Measurements from ENCODE around the gene IER5L.

DNA sequence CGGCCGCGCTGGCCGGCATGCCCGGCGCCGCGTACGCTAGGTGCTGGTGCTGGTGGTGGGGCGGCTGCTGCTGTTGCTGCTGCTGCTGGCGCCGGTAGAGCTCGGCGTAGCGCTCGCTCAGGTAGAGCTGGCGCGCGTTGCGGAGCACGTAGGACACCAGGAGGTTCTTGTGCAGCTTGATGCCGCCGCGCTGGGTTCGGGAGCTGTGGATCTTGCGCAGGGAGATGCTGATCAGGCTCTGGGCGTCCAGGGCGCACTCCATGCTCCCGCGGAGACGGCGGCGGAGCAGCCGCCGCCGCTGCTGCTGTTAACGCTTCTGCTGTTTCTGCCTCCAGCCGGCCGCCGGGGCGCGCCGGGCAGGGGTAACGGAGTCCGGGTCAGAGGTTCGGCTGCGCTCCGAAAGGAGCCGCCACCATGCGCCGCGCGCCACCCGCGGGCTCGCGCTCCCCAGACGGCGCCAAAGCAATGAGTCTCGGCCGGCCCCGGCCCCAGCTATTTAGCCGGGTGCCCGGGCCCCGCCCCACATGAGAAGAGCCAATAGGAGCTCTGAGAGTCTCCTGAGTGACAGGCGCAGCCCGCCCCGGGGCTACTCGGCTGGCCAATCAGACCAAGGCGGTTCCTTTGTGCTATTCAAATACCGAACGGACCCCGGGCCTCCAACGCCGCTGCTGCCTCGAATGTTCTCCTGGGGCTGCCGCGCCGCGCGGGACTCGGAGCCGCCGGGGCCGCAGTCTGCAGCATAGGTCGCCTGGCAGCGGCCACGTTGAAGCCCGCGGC, at the start of gene IER5L:
- TF ChIP-seq EGR1 (IDR thresholded peaks at IDR 0.05; ENCODE audit: low read depth in 2 of 2) (no peak), FOXA1 (IDR thresholded peaks at IDR 0.05) (no peak), YY1 (IDR thresholded peaks at IDR 0.05) (no peak), FOXA2 (IDR thresholded peaks at IDR 0.05) (no peak), TAF1 (conservative IDR thresholded peaks at IDR 0.05) (peak; percentile 97), SP1 (IDR thresholded peaks at IDR 0.05) (peak; percentile 86), GABPA (IDR thresholded peaks at IDR 0.05 in 1 of 2, conservative IDR thresholded peaks at IDR 0.05 in 1 of 2) (no peak), RAD21 (IDR thresholded peaks at IDR 0.05) (peak; percentile 22 to 45)
- TF ChIP-seq, protein P1, sequence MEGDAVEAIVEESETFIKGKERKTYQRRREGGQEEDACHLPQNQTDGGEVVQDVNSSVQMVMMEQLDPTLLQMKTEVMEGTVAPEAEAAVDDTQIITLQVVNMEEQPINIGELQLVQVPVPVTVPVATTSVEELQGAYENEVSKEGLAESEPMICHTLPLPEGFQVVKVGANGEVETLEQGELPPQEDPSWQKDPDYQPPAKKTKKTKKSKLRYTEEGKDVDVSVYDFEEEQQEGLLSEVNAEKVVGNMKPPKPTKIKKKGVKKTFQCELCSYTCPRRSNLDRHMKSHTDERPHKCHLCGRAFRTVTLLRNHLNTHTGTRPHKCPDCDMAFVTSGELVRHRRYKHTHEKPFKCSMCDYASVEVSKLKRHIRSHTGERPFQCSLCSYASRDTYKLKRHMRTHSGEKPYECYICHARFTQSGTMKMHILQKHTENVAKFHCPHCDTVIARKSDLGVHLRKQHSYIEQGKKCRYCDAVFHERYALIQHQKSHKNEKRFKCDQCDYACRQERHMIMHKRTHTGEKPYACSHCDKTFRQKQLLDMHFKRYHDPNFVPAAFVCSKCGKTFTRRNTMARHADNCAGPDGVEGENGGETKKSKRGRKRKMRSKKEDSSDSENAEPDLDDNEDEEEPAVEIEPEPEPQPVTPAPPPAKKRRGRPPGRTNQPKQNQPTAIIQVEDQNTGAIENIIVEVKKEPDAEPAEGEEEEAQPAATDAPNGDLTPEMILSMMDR (IDR thresholded peaks at IDR 0.05; ENCODE audit: low read depth, low read length, missing input control) = no peak
- TF ChIP-seq, protein P2, sequence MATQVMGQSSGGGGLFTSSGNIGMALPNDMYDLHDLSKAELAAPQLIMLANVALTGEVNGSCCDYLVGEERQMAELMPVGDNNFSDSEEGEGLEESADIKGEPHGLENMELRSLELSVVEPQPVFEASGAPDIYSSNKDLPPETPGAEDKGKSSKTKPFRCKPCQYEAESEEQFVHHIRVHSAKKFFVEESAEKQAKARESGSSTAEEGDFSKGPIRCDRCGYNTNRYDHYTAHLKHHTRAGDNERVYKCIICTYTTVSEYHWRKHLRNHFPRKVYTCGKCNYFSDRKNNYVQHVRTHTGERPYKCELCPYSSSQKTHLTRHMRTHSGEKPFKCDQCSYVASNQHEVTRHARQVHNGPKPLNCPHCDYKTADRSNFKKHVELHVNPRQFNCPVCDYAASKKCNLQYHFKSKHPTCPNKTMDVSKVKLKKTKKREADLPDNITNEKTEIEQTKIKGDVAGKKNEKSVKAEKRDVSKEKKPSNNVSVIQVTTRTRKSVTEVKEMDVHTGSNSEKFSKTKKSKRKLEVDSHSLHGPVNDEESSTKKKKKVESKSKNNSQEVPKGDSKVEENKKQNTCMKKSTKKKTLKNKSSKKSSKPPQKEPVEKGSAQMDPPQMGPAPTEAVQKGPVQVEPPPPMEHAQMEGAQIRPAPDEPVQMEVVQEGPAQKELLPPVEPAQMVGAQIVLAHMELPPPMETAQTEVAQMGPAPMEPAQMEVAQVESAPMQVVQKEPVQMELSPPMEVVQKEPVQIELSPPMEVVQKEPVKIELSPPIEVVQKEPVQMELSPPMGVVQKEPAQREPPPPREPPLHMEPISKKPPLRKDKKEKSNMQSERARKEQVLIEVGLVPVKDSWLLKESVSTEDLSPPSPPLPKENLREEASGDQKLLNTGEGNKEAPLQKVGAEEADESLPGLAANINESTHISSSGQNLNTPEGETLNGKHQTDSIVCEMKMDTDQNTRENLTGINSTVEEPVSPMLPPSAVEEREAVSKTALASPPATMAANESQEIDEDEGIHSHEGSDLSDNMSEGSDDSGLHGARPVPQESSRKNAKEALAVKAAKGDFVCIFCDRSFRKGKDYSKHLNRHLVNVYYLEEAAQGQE (IDR thresholded peaks at IDR 0.05) = peak; percentile 96
- TF ChIP-seq, protein P3, sequence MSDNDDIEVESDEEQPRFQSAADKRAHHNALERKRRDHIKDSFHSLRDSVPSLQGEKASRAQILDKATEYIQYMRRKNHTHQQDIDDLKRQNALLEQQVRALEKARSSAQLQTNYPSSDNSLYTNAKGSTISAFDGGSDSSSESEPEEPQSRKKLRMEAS (IDR thresholded peaks at IDR 0.05) = no peak

Measured in liver (tissue), 3 donors.